HG03280 (cell line): ENCODE data around the gene PPP2R2C.

Source experiments
- ATAC-seq: cut with Tn5 transposase; IDR thresholded peaks from one replicate; pipeline ENCODE4 v1.9.1; 2021; ENCODE audit warnings: mild to moderate bottlenecking, moderate library complexity; ENCODE audit not compliant: unreplicated experiment

PPP2R2C gene

GRCh38 chr4:6277139-6277802 is 195.1 kb downstream of the PPP2R2C start:
- ATAC-seq: no peak

GRCh38 chr4:6275898-6276806 is 196.3 kb downstream of the PPP2R2C start:
- ATAC-seq: no peak

GRCh38 chr4:6275351-6275750 is 197.1 kb downstream of the PPP2R2C start:
- ATAC-seq: no peak

- ATAC-seq: no peak
Observed at GRCh38 chr4:6273661-6273990, 198.8 kb downstream of the PPP2R2C start.

GRCh38 chr4:6272863-6273660 is 199.4 kb downstream of the PPP2R2C start:
- no peak for ATAC-seq

- no peak for ATAC-seq
Observed at GRCh38 chr4:6271701-6272465, 200.5 kb downstream of the PPP2R2C start.

GRCh38 chr4:6271206-6271605 is 201.2 kb downstream of the PPP2R2C start:
- ATAC-seq: no peak

GRCh38 chr4:6270636-6271121 is 201.7 kb downstream of the PPP2R2C start:
- ATAC-seq: no peak
